Measurements from ENCODE around the gene SCN2B.

SCN2B gene

GRCh38 chr11:118129471-118130172 lies 46.8 kb downstream of the SCN2B start:
- no peak for DNase-seq

GRCh38 chr11:118128721-118129470 lies 47.5 kb downstream of the SCN2B start:
- no peak for DNase-seq

- no peak for DNase-seq
Observed at GRCh38 chr11:118128310-118128709, 48.1 kb downstream of the SCN2B start.

- DNase-seq: no peak
Observed at GRCh38 chr11:118126082-118126838, 50.2 kb downstream of the SCN2B start.

- DNase-seq: no peak
Observed at GRCh38 chr11:118124929-118125535, 51.4 kb downstream of the SCN2B start.

- DNase-seq: no peak
Observed at GRCh38 chr11:118120793-118121192, 55.6 kb downstream of the SCN2B start.

- peak; percentile 45 for DNase-seq
Observed at GRCh38 chr11:118117790-118118601, 58.4 kb downstream of the SCN2B start.

GRCh38 chr11:118115048-118115447 lies 61.4 kb downstream of the SCN2B start:
- DNase-seq: peak; percentile 46

GRCh38 chr11:118114266-118114665 lies 62.2 kb downstream of the SCN2B start:
- peak; percentile 28 for DNase-seq

GRCh38 chr11:118112711-118113430 lies 63.6 kb downstream of the SCN2B start:
- no peak for DNase-seq

Measured in activated effector memory CD4-positive, alpha-beta T cell treated with anti-CD3 and anti-CD28 coated beads, Interleukin-2, amount 50 U/mL, for 16 hours (primary cell).